Measurements from ENCODE around the gene FBXO41. TPM values are rescaled to one million over a fixed set of nuclear protein-coding genes. Genes with fewer than 3 reads are reported as not detected.
A peak's percentile ranks its signal among the peaks of the same experiment; 100 is the strongest.

Gene FBXO41
- total RNA-seq, 4 donors from 2014 or later: 0.13 to 0.82 (median 0.23) TPM; not detected in 1

GRCh38 chr2:73297151-73297559 is 12.9 kb upstream of the FBXO41 start:
- Histone ChIP-seq H3K27me3 (peaks cover 34 to 51% (median 48%) of the 10 kb centered on the region in 3 donors), H3K4me1 (no peaks in the 10 kb centered on the region), H3K36me3 (no peaks in the 10 kb centered on the region), H3K9me3 (no peaks in the 10 kb centered on the region), H3K4me3 (no peak overlapping the region), H3K27ac (no peak overlapping the region)
- no peak for TF ChIP-seq POLR2A (IDR thresholded peaks at IDR 0.05)
- TF ChIP-seq CTCF (IDR thresholded peaks at IDR 0.05 in 4 of 5, conservative IDR thresholded peaks at IDR 0.05 in 1 of 5): no peak
- no peak for DNase-seq
- in situ Hi-C loops (cut with MboI; ENCODE audit: low sequenced_read_pairs in 4 of 4): no loop called here
- no peak for ATAC-seq
- intact Hi-C loops (cut with DNase I; ENCODE audit: low total_unique reads): no loop called here

GRCh38 chr2:73295751-73296400 is 11.6 kb upstream of the FBXO41 start:
- in situ Hi-C loops (cut with MboI; ENCODE audit: low sequenced_read_pairs in 4 of 4): no loop called here

GRCh38 chr2:73294239-73294638 is 10.0 kb upstream of the FBXO41 start:
- no peak for DNase-seq
- Histone ChIP-seq H3K4me1 (no peaks in the 10 kb centered on the region), H3K27me3 (peaks cover 58 to 76% (median 64%) of the 10 kb centered on the region in 3 donors), H3K9me3 (no peaks in the 10 kb centered on the region), H3K4me3 (no peak overlapping the region), H3K36me3 (no peaks in the 10 kb centered on the region), H3K27ac (no peak overlapping the region)
- no peak for ATAC-seq
- in situ Hi-C loops (cut with MboI; ENCODE audit: low sequenced_read_pairs in 4 of 4): no loop called here
- intact Hi-C loops (cut with DNase I; ENCODE audit: low total_unique reads): no loop called here
- TF ChIP-seq POLR2A (IDR thresholded peaks at IDR 0.05): no peak
- no peak for TF ChIP-seq CTCF (IDR thresholded peaks at IDR 0.05 in 4 of 5, conservative IDR thresholded peaks at IDR 0.05 in 1 of 5)

More at GRCh38 chr2:73295751-73296400, 11.6 kb upstream of the FBXO41 start:
- Histone ChIP-seq H3K4me3 (no peak overlapping the region), H3K27me3 (peaks cover 47 to 62% (median 61%) of the 10 kb centered on the region in 3 donors), H3K27ac (no peak overlapping the region), H3K36me3 (no peaks in the 10 kb centered on the region), H3K9me3 (no peaks in the 10 kb centered on the region), H3K4me1 (no peaks in the 10 kb centered on the region)
- ATAC-seq (no peak), DNase-seq (no peak)
- TF ChIP-seq POLR2A (IDR thresholded peaks at IDR 0.05) (no peak), CTCF (IDR thresholded peaks at IDR 0.05 in 4 of 5, conservative IDR thresholded peaks at IDR 0.05 in 1 of 5) (no peak)
- intact Hi-C loops (cut with DNase I; ENCODE audit: low total_unique reads): no loop called here

GRCh38 chr2:73293534-73294171 is 9.4 kb upstream of the FBXO41 start, which contains the start of gene EGR4:
TSS of gene EGR4 (minus strand) at chr2:73293548. CDS start at chr2:73293317, 231 bp downstream.
- H3K4me3 ChIP-seq: peak within 1 kb of the TSS; percentile 42 to 53 (median 46)
- no peak for ATAC-seq

More at GRCh38 chr2:73293534-73294171, 9.4 kb upstream of the FBXO41 start, which contains the start of gene EGR4:
- H3K27me3 ChIP-seq: peaks cover 58 to 81% (median 64%) of the 10 kb centered on the region in 3 donors
- H3K9me3 ChIP-seq: no peaks in the 10 kb centered on the region
- DNase-seq: no peak
- no peaks in the 10 kb centered on the region for H3K4me1 ChIP-seq
- H3K36me3 ChIP-seq: no peaks in the 10 kb centered on the region
- TF ChIP-seq POLR2A (IDR thresholded peaks at IDR 0.05) (no peak), CTCF (IDR thresholded peaks at IDR 0.05 in 4 of 5, conservative IDR thresholded peaks at IDR 0.05 in 1 of 5) (no peak)
- intact Hi-C loops (cut with DNase I; ENCODE audit: low total_unique reads): no loop called here
- in situ Hi-C loops (cut with MboI; ENCODE audit: low sequenced_read_pairs in 4 of 4): no loop called here
- H3K27ac ChIP-seq: no peak within 1 kb of the TSS
